HG02970 (cell line): Measurements from ENCODE around the gene DYTN.
"Not testable (repeated sequence)": the region's sequence is repeated elsewhere in the genome, so short reads cannot be mapped to it uniquely, and the experiment has no call there.

ENCODE experiments used
- ATAC-seq: cut with Tn5 transposase; IDR thresholded peaks from one replicate; pipeline ENCODE4 v1.9.1; 2021; ENCODE audit warnings: mild to moderate bottlenecking, moderate library complexity, moderate number of reproducible peaks; ENCODE audit not compliant: unreplicated experiment, low FRiP score

Gene DYTN

GRCh38 chr2:206718296-206718695 lies at the start of gene DYTN:
Gene DYTN (minus strand): TSS chr2:206718396. CDS start chr2:206718279, 117 bp downstream.
- no peak for ATAC-seq

GRCh38 chr2:206766057-206766930 lies 48.1 kb upstream of the DYTN start:
- ATAC-seq, result no peak

GRCh38 chr2:206765242-206766056 lies 47.3 kb upstream of the DYTN start, which contains the start of the genes FASTKD2 and MDH1B:
Gene FASTKD2 (plus strand): TSS chr2:206765606. CDS start chr2:206766694, 1,088 bp downstream.
Gene MDH1B (minus strand): TSS chr2:206765328. CDS start chr2:206765271, 57 bp downstream.
- ATAC-seq, result peak; percentile 94

GRCh38 chr2:206764673-206765241 lies 46.6 kb upstream of the DYTN start:
- ATAC-seq, result no peak

GRCh38 chr2:206756816-206757215 lies 38.6 kb upstream of the DYTN start:
- no peak for ATAC-seq

GRCh38 chr2:206740800-206741199 lies 22.6 kb upstream of the DYTN start:
- no peak for ATAC-seq

GRCh38 chr2:206739271-206739670 lies 21.1 kb upstream of the DYTN start:
- no peak for ATAC-seq

GRCh38 chr2:206736935-206737334 lies 18.7 kb upstream of the DYTN start:
- ATAC-seq, result no peak

GRCh38 chr2:206733341-206733740 lies 15.1 kb upstream of the DYTN start:
- no peak for ATAC-seq

GRCh38 chr2:206728277-206729199 lies 10.3 kb upstream of the DYTN start:
- ATAC-seq, result no peak

GRCh38 chr2:206727287-206727686 lies 9.1 kb upstream of the DYTN start:
- ATAC-seq, result no peak

- ATAC-seq, result no peak
Observed at GRCh38 chr2:206723288-206723687, 5.1 kb upstream of the DYTN start.

- ATAC-seq, result peak; percentile 59
Observed at GRCh38 chr2:206721256-206721920, 3.2 kb upstream of the DYTN start.

GRCh38 chr2:206716623-206717022 lies 1.6 kb downstream of the DYTN start:
- no peak for ATAC-seq

GRCh38 chr2:206715183-206715582 lies 3.0 kb downstream of the DYTN start:
- ATAC-seq, result not testable (repeated sequence)

GRCh38 chr2:206713746-206714145 lies 4.5 kb downstream of the DYTN start:
- ATAC-seq, result no peak

GRCh38 chr2:206708286-206708685 lies 9.9 kb downstream of the DYTN start:
- no peak for ATAC-seq

- no peak for ATAC-seq
Observed at GRCh38 chr2:206707164-206707701, 11.0 kb downstream of the DYTN start.
